Measurements from ENCODE around the gene INAFM2.

INAFM2 gene

GRCh38 chr15:40323239-40323952 lies at the start of gene INAFM2:
Gene INAFM2, plus strand, starts transcription at chr15:40323692. Its CDS starts 364 bp downstream, at chr15:40324056.
- Histone ChIP-seq H3K4me2 (ENCODE audit: low read length) (peak within 1 kb of the TSS; percentile 66), H3K27me3 (ENCODE audit: insufficient read depth, low read length) (no peaks in the 10 kb centered on the region), H2AFZ (ENCODE audit: low read length) (no peak within 1 kb of the TSS), H3K79me2 (ENCODE audit: insufficient read depth, low read length) (no peaks in the 10 kb centered on the region), H3K4me3 (ENCODE audit: low read depth, low read length, poor library complexity, severe bottlenecking) (peak within 1 kb of the TSS; percentile 62), H3K4me1 (ENCODE audit: insufficient read depth, low read length, severe bottlenecking) (peaks cover 8% of the 10 kb centered on the region), H3F3A (ENCODE audit: insufficient read depth, low read length) (no peaks in the 10 kb centered on the region), H3K9ac (ENCODE audit: low read length) (peak within 1 kb of the TSS; percentile 30; the same call in 1 of the 2 replicates), H3K9me2 (ENCODE audit: low read depth, low read length) (no peaks in the 10 kb centered on the region), H4K20me1 (ENCODE audit: insufficient read depth, low read length) (no peaks in the 10 kb centered on the region), H3K9me3 (ENCODE audit: low read length) (no peaks in the 10 kb centered on the region), H3K36me3 (ENCODE audit: insufficient read depth, low read length) (no peaks in the 10 kb centered on the region), H3K27ac (ENCODE audit: low read depth, low read length, poor library complexity, severe bottlenecking) (no peak within 1 kb of the TSS)
- TF ChIP-seq CTCF (IDR thresholded peaks at IDR 0.05; ENCODE audit: low read length) (peak; percentile 34), EZH2 (IDR thresholded peaks at IDR 0.05; ENCODE audit: borderline replicate concordance, low read length) (no peak)

GRCh38 chr15:40274350-40275274 lies 48.9 kb upstream of the INAFM2 start:
- no peaks in the 10 kb centered on the region for H3K36me3 ChIP-seq (ENCODE audit: insufficient read depth, low read length)
- H3K79me2 ChIP-seq (ENCODE audit: insufficient read depth, low read length): no peaks in the 10 kb centered on the region
- no peak overlapping the region for H3K27ac ChIP-seq (ENCODE audit: low read depth, low read length, poor library complexity, severe bottlenecking)
- H2AFZ ChIP-seq (ENCODE audit: low read length): no peak overlapping the region
- no peaks in the 10 kb centered on the region for H3K9me3 ChIP-seq (ENCODE audit: low read length)
- H3K4me3 ChIP-seq (ENCODE audit: low read depth, low read length, poor library complexity, severe bottlenecking): no peak overlapping the region
- H3K27me3 ChIP-seq (ENCODE audit: insufficient read depth, low read length): no peaks in the 10 kb centered on the region; the same call in 1 of the 2 replicates
- TF ChIP-seq CTCF (IDR thresholded peaks at IDR 0.05; ENCODE audit: low read length) (peak; percentile 100), EZH2 (IDR thresholded peaks at IDR 0.05; ENCODE audit: borderline replicate concordance, low read length) (no peak)
- H4K20me1 ChIP-seq (ENCODE audit: insufficient read depth, low read length): no peaks in the 10 kb centered on the region
- no peak overlapping the region for H3K4me2 ChIP-seq (ENCODE audit: low read length)
- H3K9me2 ChIP-seq (ENCODE audit: low read depth, low read length): no peaks in the 10 kb centered on the region
- no peaks in the 10 kb centered on the region for H3K4me1 ChIP-seq (ENCODE audit: insufficient read depth, low read length, severe bottlenecking)
- H3F3A ChIP-seq (ENCODE audit: insufficient read depth, low read length): no peaks in the 10 kb centered on the region
- H3K9ac ChIP-seq (ENCODE audit: low read length): no peak overlapping the region

GRCh38 chr15:40275523-40275922 lies 48.0 kb upstream of the INAFM2 start:
- H2AFZ ChIP-seq (ENCODE audit: low read length): no peak overlapping the region
- no peaks in the 10 kb centered on the region for H3K36me3 ChIP-seq (ENCODE audit: insufficient read depth, low read length)
- H3K9me3 ChIP-seq (ENCODE audit: low read length): no peaks in the 10 kb centered on the region
- no peaks in the 10 kb centered on the region for H3K79me2 ChIP-seq (ENCODE audit: insufficient read depth, low read length)
- H3K27me3 ChIP-seq (ENCODE audit: insufficient read depth, low read length): no peaks in the 10 kb centered on the region; the same call in 1 of the 2 replicates
- H3K9ac ChIP-seq (ENCODE audit: low read length): no peak overlapping the region
- H3K4me3 ChIP-seq (ENCODE audit: low read depth, low read length, poor library complexity, severe bottlenecking): no peak overlapping the region
- no peaks in the 10 kb centered on the region for H3K4me1 ChIP-seq (ENCODE audit: insufficient read depth, low read length, severe bottlenecking)
- no peak overlapping the region for H3K27ac ChIP-seq (ENCODE audit: low read depth, low read length, poor library complexity, severe bottlenecking)
- no peaks in the 10 kb centered on the region for H3K9me2 ChIP-seq (ENCODE audit: low read depth, low read length)
- H3F3A ChIP-seq (ENCODE audit: insufficient read depth, low read length): no peaks in the 10 kb centered on the region
- no peak for TF ChIP-seq EZH2 (IDR thresholded peaks at IDR 0.05; ENCODE audit: borderline replicate concordance, low read length)
- TF ChIP-seq CTCF (IDR thresholded peaks at IDR 0.05; ENCODE audit: low read length): no peak
- H3K4me2 ChIP-seq (ENCODE audit: low read length): no peak overlapping the region
- no peaks in the 10 kb centered on the region for H4K20me1 ChIP-seq (ENCODE audit: insufficient read depth, low read length)

Measured in OCI-LY1 (cell line).